ENCODE measurements around the gene CEACAM19. TPM values are rescaled to one million over a fixed set of nuclear protein-coding genes. Genes with fewer than 3 reads are reported as not detected.
A peak's percentile ranks its signal among the peaks of the same experiment; 100 is the strongest.

Gene CEACAM19
- total RNA-seq, 1 experiment from 2014 or later = 67.8 TPM

GRCh38 chr19:44661904-44662303 is 9.4 kb upstream of the CEACAM19 start:
- no peak overlapping the region for H3K4me3 Mint-ChIP-seq (ENCODE audit: low read depth, unreplicated experiment)
- CTCF ChIA-PET = interaction anchor here (0.9 to 1.7 kb wide), 4 partner anchors 34 to 184 kb away, joined by 3 read pairs; partner anchors contain the start of gene NECTIN2
- no peaks in the 10 kb centered on the region for H3K9me3 Mint-ChIP-seq (ENCODE audit: low read depth, unreplicated experiment)
- peaks cover 96% of the 10 kb centered on the region for H3K36me3 Mint-ChIP-seq (ENCODE audit: insufficient read depth, unreplicated experiment)
- no peaks in the 10 kb centered on the region for H3K27me3 Mint-ChIP-seq (ENCODE audit: unreplicated experiment)
- H3K4me1 Mint-ChIP-seq (ENCODE audit: low read depth, unreplicated experiment) = peaks cover 18% of the 10 kb centered on the region
- intact Hi-C loops (cut with micrococcal nuclease; ENCODE audit: unreplicated experiment) = no loop called here
- no peak for DNase-seq
- no peak for TF ChIP-seq CTCF (IDR thresholded peaks at IDR 0.05; ENCODE audit: unreplicated experiment)
- H3K27ac Mint-ChIP-seq (ENCODE audit: unreplicated experiment) = peak overlapping the region; percentile 45
- no TSS peak for BruUV-seq (replicated peaks)

- no peak for TF ChIP-seq CTCF (IDR thresholded peaks at IDR 0.05; ENCODE audit: unreplicated experiment)
- Mint-ChIP-seq H3K27ac (ENCODE audit: unreplicated experiment) (peak overlapping the region; percentile 45), H3K4me1 (ENCODE audit: low read depth, unreplicated experiment) (peaks cover 9% of the 10 kb centered on the region), H3K36me3 (ENCODE audit: insufficient read depth, unreplicated experiment) (peaks cover 89% of the 10 kb centered on the region), H3K27me3 (ENCODE audit: unreplicated experiment) (no peaks in the 10 kb centered on the region), H3K9me3 (ENCODE audit: low read depth, unreplicated experiment) (no peaks in the 10 kb centered on the region), H3K4me3 (ENCODE audit: low read depth, unreplicated experiment) (no peak overlapping the region)
- DNase-seq = no peak
- TSS peak; percentile 32 for BruUV-seq (replicated peaks)
- CTCF ChIA-PET = interaction anchor here (0.8 to 1.7 kb wide), 5 partner anchors 8 to 183 kb away, joined by 3 to 4 read pairs (median 3); partner anchors contain the start of gene NECTIN2
- intact Hi-C loops (cut with micrococcal nuclease; ENCODE audit: unreplicated experiment) = no loop called here
Observed at GRCh38 chr19:44662691-44663385, 8.4 kb upstream of the CEACAM19 start.

- intact Hi-C loops (cut with micrococcal nuclease; ENCODE audit: unreplicated experiment) = no loop called here
- Mint-ChIP-seq H3K36me3 (ENCODE audit: insufficient read depth, unreplicated experiment) (peaks cover 80% of the 10 kb centered on the region), H3K4me3 (ENCODE audit: low read depth, unreplicated experiment) (no peak overlapping the region), H3K27me3 (ENCODE audit: unreplicated experiment) (no peaks in the 10 kb centered on the region), H3K9me3 (ENCODE audit: low read depth, unreplicated experiment) (no peaks in the 10 kb centered on the region), H3K27ac (ENCODE audit: unreplicated experiment) (peak overlapping the region; percentile 45), H3K4me1 (ENCODE audit: low read depth, unreplicated experiment) (peaks cover 8% of the 10 kb centered on the region)
- BruUV-seq (replicated peaks) = no TSS peak
- DNase-seq = no peak
- CTCF ChIA-PET = interaction anchor here (0.8 to 1.1 kb wide), 2 partner anchors 9 to 13 kb away, joined by 3 to 4 read pairs; no protein-coding TSS in a partner anchor
- no peak for TF ChIP-seq CTCF (IDR thresholded peaks at IDR 0.05; ENCODE audit: unreplicated experiment)
Observed at GRCh38 chr19:44663996-44664395, 7.3 kb upstream of the CEACAM19 start.

GRCh38 chr19:44664976-44665375 is 6.3 kb upstream of the CEACAM19 start:
- CTCF ChIA-PET = no interaction called here
- Mint-ChIP-seq H3K4me3 (ENCODE audit: low read depth, unreplicated experiment) (no peak overlapping the region), H3K9me3 (ENCODE audit: low read depth, unreplicated experiment) (no peaks in the 10 kb centered on the region), H3K36me3 (ENCODE audit: insufficient read depth, unreplicated experiment) (peaks cover 80% of the 10 kb centered on the region), H3K27ac (ENCODE audit: unreplicated experiment) (peak overlapping the region; percentile 77), H3K27me3 (ENCODE audit: unreplicated experiment) (no peaks in the 10 kb centered on the region), H3K4me1 (ENCODE audit: low read depth, unreplicated experiment) (peaks cover 16% of the 10 kb centered on the region)
- no peak for TF ChIP-seq CTCF (IDR thresholded peaks at IDR 0.05; ENCODE audit: unreplicated experiment)
- no TSS peak for BruUV-seq (replicated peaks)
- intact Hi-C loops (cut with micrococcal nuclease; ENCODE audit: unreplicated experiment) = no loop called here
- DNase-seq = no peak

Data from Calu3 (cell line).